Fibroblast of mammary gland (primary cell): ENCODE measurements around the gene SMYD1.

Source experiments
- DNase-seq: peaks from one replicate; pipeline ENCODE4 v3.0.0-alpha.2; 2010; ENCODE audit warnings: low read depth
- H3K4me3 ChIP-seq: 2 replicates; pipeline ENCODE4 v1.5.1; 2011; ENCODE audit warnings: low read depth, mild to moderate bottlenecking, low read length, moderate library complexity; ENCODE audit not compliant: control insufficient read depth
- CTCF ChIP-seq: conservative IDR thresholded peaks from 2 replicates; pipeline ENCODE4 v1.5.1; 2011; ENCODE audit warnings: low read depth, low read length, inconsistent platforms; ENCODE audit not compliant: control insufficient read depth, insufficient read depth

The SMYD1 gene

GRCh38 chr2:88066543-88066942 is 1.1 kb upstream of the SMYD1 start:
- no peak for DNase-seq
- no peak for TF ChIP-seq CTCF
- no peak overlapping the region for H3K4me3 ChIP-seq

DNA sequence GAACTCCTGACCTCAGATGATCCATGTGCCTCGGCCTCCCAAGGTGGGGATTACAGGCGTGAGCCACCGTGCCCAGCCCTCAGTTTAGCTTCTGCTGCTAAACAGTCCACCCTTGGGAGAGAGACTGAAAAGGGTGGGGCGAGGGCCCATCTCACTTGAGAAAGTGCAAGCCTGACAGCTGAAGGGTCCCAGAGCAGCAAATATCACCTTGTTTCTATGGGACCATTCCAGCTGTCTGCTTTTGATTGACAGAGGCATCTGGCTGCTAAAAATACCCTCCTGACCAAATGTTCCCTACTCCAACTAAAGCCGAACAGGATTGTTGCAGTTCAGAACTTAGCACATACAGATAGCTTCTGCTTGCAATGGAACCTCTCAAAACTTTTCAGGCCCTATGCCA is 436 bp upstream of the SMYD1 start:
- no peak overlapping the region for H3K4me3 ChIP-seq
- TF ChIP-seq CTCF: no peak
- no peak for DNase-seq

DNA sequence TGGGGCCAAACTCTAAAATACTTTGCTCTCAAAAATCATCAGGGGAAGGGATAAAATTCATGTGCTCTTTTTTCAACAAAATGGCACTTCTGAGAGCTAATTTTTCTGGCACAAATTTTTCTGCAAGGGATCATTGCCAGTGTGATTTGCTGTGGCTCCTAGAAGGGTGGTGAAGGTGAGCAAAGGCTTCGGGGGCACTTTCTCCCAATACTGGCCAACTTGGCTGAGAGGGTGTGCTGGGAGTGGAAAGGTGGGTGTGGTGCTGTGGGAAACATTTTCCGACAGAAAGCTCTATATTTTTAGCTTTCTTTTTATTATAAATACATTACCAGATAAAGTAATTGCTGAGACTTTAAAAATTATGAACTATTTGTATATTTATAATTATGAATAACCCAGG is 419 bp downstream of the SMYD1 start:
- DNase-seq: no peak
- H3K4me3 ChIP-seq: no peak overlapping the region
- no peak for TF ChIP-seq CTCF

DNA sequence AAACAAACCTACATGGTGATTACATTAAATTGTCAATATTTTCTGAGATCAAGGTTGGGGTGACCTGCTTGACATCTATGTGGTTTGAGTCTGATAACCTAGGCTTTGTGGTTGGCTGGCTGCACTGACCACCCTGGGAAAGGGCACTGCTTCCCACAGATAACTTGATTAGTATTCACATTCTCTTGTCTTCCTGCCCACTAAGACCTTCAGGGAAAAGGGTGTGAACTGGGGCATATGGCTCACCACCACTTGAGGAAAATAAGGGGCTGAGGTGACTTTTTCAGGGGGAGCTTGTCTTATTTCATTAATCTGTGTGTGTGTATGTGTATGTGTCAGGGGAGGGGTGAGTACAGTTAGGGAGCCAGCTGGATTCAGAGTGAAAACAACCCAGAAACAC is 1.5 kb downstream of the SMYD1 start:
- no peak for DNase-seq
- TF ChIP-seq CTCF: no peak
- H3K4me3 ChIP-seq: no peak overlapping the region

GRCh38 chr2:88070055-88070454 is 2.4 kb downstream of the SMYD1 start:
- H3K4me3 ChIP-seq: no peak overlapping the region
- no peak for DNase-seq
- TF ChIP-seq CTCF: no peak

GRCh38 chr2:88071365-88071764 is 3.7 kb downstream of the SMYD1 start:
- no peak for TF ChIP-seq CTCF
- no peak for DNase-seq
- H3K4me3 ChIP-seq: no peak overlapping the region

DNA sequence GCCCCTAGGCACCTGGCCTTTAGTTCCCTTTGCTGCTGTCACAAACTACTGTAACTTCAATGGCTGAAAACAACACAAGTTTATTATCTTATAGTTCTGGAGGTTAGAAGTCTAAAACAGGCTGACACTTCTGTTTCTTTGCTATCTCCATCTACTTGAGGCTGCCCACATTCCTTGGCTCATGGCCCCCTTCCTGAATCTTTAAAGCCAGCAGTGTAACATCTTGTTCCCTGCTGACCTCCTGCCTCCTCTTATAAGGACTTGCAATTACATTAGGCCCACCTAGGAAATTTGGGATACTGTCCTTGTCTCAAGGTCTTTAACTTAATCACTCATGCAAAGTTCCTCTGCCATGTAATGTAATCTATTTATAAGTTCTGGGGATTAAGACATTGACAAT is 6.5 kb downstream of the SMYD1 start:
- no peak for TF ChIP-seq CTCF
- DNase-seq: no peak
- H3K4me3 ChIP-seq: no peak overlapping the region
